Astrocyte of the hippocampus (primary cell): Measurements from ENCODE around the gene SEC14L2.
A peak's percentile ranks its signal among the peaks of the same experiment; 100 is the strongest.

Experiments
- DNase-seq: peaks from one replicate; pipeline ENCODE4 v3.0.0; 2011; ENCODE audit warnings: low read depth, low spot score

Gene SEC14L2

DNA sequence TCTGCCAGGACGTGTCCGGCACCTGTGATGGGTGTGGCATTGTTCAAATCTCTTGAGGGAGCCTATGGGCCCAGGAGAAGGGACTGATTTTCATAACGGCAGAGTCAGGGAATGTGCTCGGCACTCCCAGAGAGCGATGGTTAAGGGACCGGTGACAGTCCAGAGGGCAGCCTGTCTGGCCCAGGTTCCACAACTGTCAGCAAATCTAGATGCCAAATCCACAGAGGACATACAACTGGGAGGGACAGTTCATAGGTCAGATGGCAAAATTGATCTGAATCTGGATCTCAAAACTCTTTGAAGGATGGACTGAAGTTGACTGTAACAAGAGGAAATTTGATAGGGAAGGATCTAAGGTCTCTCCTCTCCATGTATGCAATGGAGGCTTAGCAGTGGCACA is 7.5 kb downstream of the SEC14L2 start:
- DNase-seq = no peak

DNA sequence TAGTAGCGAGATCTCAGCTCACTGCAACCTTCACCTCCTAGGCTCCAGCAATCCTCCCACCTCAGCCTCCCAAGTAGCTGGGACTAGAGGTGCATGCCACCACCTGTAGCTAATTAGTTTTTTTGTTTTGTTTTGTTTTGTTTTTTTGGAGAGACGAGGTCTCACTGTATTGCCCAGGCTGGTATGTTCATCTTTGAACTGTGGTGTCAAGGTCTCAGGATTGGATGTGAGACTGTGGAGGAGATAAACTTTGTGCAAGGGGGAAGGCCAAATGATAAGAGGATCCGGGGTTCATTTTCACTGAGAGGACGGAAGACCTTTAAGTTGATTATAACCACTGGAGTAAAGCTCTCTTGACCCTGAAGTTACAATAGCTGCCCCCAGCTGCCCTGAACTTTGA is 8.9 kb downstream of the SEC14L2 start:
- no peak for DNase-seq

GRCh38 chr22:30406400-30406799 is 9.6 kb downstream of the SEC14L2 start:
- no peak for DNase-seq

DNA sequence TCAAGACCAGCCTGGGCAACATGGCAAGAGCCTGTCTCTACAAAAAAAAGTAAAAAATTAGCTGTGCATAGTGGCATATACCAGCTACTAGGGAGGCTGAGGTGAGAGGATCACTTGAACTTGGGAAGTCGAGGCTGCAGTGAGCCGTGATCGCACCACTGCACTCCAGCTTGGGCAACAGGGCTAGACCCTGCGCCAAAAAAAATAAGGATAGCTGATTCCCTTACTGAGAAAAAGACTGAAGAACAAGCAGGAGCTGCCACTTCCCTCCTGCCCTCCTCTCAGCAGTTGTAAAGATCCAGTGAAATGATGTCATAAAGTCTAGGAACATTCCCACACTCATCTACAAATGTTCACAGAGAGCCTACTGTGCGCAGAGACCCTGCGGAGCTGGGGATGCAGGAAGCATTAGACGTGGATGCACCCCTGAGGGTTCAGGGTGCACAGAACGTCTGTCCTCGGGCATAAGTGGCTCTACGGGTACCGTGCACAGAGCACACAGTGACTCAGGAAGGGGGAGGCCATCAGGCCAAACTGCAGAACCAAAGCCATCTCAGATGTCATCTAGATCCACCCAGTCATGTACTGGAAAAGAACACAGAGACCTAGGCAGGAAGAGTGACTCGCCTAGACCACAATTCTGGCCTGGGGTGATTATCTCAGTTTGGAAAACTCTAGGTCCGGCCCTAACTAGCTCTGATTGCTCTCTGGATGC is 11.7 kb downstream of the SEC14L2 start:
- no peak for DNase-seq

- DNase-seq = no peak
These were observed 15.0 kb downstream of the SEC14L2 start for GRCh38 chr22:30411780-30412179.

DNA sequence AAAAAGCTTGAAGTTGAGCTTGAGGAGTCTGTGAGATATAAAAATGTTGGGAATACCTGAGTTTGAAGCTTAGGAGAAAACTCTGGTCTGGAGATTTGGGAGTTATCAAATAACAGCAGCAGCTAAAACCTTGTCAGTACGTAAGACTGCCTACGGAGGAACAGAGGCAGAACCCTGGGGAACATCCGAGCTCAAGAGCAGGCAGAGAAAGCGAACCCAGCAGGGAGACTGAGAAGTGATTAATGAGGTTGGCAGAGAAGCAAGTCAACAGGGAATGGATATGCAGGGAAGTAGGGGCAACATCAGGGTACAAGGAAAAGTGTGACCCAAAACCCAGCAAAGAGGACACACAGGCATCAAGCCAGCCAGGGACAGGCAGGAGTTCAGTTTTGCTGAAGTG is 16.2 kb downstream of the SEC14L2 start:
- no peak for DNase-seq

DNA sequence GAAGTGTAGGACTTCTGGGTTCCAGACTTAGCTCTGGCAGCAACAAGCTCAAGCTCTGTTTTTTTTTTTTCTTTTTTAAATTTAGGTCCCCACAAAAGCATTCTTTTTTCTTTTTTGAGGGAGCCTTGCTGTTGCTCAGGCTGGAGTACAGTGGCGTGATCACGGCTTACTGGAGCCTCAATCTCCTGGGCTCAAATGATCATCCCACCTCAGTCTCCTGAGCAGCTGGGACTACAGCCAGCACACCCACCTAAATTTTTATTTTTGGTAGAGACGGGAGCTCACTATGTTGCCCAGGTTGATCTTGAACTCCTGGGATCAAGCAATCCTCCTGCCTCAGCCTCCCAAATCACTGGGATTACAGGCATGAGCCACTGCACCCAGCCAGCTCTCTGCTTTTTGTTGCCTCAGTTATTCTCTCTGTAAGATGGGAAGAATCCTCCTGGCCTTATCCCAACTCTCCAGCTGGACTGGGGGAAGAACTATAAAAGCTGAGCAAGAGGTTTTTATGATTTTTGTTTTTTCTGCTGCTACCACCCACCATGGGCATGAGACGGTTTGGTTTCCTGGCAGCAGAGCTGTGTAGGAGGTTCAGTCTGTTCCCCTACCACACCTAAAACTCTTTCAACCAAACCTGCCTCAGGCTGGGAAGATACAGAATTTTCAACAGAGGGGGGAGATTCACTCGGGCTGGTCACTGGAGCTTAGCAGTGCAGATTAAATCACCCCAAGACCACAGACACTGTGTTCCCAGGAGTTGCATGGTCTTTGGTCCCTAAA is 17.1 kb downstream of the SEC14L2 start:
- DNase-seq = no peak

GRCh38 chr22:30414525-30415047 is 17.8 kb downstream of the SEC14L2 start:
- DNase-seq = no peak

GRCh38 chr22:30416403-30416802 is 19.6 kb downstream of the SEC14L2 start:
- no peak for DNase-seq

GRCh38 chr22:30416837-30417236 is 20.0 kb downstream of the SEC14L2 start:
- DNase-seq = no peak

- peak; percentile 88 for DNase-seq
These were observed 23.7 kb downstream of the SEC14L2 start for GRCh38 chr22:30420347-30421125.

DNA sequence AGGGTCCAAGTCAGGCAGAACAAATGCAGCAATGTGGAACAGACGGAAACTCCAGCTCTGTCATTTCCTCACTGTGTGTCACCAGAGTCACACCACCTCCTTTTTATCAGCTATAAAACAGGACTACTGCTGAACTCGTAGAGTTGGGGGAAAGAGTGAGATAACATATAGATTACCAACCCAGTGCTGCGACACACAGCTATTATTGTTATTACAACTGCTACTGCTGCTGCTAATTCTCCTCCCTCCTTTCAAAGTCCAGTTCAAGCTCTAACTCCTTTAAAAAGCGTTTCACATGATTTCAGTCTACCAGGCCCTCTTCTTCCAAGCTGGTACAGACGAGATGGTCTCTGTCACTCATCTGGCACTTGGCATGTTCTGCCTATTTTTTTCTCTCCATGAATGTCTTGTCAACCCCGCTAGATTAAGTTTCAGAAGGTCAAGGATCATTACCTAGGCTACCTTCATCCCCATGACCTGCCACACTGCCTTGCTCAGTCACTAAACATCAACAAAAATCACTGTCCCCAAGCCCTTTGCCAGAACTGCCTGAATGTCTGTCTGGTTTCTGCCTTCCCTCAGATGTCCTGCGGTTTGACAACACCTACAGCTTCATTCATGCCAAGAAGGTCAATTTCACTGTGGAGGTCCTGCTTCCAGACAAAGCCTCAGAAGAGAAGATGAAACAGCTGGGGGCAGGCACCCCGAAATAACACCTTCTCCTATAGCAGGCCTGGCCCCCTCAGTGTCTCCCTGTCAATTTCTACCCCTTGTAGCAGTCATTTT is 25.1 kb downstream of the SEC14L2 start:
- no peak for DNase-seq

DNA sequence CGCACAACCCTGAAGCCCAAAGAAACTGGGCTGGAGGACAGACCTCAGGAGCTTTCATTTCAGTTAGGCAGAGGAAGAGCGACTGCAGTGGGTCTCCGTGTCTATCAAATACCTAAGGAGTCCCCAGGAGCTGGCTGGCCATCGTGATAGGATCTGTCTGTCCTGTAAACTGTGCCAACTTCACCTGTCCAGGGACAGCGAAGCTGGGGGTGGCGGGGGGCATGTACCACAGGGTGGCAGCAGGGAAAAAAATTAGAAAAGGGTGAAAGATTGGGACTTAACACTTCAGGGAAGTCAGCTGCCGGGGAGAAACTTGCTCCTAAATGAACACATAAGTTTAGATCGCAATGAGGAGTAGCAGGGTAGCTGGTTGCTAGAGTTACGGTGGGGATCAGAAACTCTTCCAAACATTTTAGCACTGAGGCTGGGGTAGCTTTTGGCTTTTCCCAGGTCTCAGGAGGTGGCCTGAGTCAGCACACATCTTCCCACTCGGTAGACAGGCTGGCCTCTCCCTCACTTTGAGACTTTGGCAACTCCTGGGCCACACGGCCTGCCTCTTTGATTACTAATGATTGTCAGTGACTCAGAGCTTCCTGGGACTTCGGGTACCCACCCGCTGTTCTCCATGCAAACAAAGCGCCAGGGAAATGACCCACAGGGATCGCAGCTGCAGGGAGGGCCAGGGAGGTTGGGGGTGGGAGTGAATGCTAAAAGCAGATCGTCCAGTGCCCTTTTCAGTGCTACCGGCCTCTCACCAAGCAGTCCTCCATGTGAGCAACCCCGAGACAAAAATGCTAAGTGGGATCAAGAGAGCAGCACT is 25.9 kb downstream of the SEC14L2 start:
- DNase-seq = peak; percentile 95

DNA sequence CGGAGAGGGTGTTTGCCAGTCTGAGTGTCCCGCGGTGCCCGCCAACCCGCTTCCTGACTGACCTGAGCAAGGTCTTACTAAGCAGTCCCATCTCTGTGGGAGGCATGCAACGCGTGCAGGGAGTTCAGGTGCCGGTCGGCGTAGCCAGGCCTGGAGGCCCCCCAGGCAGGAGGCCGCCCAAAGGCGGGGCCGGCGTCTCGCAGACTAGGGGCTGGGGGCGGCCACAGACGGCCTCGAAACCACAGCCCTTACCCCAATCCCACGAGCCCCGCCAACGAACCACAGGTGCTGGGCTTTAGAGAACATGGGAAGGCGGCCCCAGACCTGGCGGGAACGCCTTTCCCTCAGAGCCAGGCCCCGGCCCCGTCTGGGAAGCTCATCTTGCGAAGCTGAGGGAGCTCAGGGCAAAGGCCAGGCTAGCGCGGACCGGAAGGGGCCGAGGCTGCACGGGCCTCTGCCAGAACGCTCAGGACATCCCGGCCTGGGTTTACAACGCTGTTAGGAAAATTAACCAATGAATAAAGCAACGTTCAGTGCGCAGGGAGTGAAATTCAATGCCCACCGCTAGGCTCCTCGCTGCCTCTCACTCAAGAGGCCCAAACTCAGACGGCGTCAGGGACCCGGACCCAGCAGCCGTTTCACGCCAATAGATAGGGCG is 26.6 kb downstream of the SEC14L2 start:
- DNase-seq = peak; percentile 82

- DNase-seq = peak; percentile 100
These were observed 27.2 kb downstream of the SEC14L2 start for GRCh38 chr22:30423959-30424533.

DNA sequence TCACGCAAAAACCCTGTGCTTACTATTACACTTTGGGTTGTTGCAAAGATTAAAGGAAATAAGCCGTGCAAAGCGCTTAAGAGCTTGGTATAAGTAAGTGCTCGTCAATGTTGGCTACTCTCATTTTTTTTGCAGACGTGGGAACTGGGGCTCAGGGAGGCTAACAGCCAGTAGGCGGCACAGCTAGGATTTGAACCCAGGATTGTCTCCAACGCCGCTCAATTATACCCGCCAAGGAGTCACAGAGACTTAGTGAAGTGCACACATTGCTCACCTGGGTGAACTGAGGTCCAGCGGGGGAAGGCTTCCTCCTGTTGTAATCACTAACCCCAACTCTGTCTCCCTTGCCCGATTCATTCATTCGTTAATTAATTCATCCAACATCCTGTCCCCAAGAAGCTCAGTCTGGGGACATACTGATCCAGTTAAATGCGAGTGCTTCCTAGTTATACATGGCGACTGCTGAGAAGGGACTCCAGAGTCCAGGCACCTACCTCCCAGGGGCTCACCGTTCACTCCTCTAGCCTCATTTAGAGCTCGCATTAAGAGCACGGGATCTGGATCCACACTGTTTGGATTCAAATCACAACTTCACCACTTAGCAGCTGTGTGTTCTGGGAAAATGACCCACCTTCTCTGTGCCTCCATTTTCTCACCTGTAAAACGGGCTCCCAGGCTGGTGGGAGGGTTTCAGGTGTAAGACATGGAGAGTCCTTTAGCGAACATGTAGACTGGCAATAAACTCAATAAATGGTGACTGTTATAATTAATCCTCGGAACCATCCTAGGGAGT is 27.9 kb downstream of the SEC14L2 start:
- DNase-seq = no peak

GRCh38 chr22:30425327-30425615 is 28.5 kb downstream of the SEC14L2 start:
- no peak for DNase-seq

DNA sequence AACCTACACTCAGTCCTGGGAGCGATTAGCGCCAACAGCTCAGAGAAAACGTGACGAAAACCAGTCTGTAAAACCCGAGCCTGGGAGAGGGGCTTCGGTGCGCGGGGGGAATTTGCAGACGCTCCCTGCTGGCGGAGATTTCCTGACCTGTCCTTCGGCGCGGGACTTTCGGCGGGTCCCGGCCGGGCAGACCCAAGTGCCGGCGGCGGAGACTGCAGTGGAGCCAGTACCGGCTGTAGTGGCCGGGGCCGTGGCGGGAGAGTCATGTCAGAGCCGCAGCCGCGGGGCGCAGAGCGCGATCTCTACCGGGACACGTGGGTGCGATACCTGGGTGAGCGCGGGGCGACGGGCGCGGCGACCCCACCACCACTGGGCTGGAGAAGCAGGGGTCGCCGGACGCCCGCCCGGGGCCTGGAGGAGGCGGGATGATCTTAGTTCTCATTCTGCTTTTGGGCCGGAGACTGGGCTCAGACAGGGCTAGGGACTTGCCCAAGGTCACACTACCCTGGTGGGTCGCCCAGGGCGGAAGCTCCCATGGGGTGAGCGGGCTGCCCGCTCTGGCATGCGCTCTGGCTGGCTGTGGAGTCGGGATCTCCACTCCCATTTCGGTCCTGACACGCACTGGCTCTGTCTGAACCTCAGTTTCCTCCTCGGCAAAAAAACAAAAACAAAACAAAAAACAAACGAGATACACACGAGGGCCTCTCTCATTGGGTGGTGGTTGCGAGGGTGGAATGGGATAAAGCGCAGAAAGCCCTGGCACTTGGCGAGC is 29.0 kb downstream of the SEC14L2 start, which contains the start of gene MTFP1:
Gene MTFP1, plus strand, starts transcription at position 153 of the 772 bp plus-strand sequence. Its CDS starts 112 bp downstream, at position 265.
- peak; percentile 79 for DNase-seq
